ENCODE results near the gene GSTA3. TPM values are rescaled to one million over a fixed set of nuclear protein-coding genes. Genes with fewer than 3 reads are reported as not detected.
"Not testable (repeated sequence)": the region's sequence is repeated elsewhere in the genome, so short reads cannot be mapped to it uniquely, and the experiment has no call there.

The GSTA3 gene
- total RNA-seq, 1 donor from 2014 or later: not detected

GRCh38 chr6:52868240-52868639 lies 41.3 kb downstream of the GSTA3 start:
- intact Hi-C loops (cut with micrococcal nuclease): no loop called here

GRCh38 chr6:52861151-52861550 lies 48.3 kb downstream of the GSTA3 start:
- intact Hi-C loops (cut with micrococcal nuclease): not testable (repeated sequence)

- intact Hi-C loops (cut with micrococcal nuclease): no loop called here
Observed at GRCh38 chr6:52858416-52858815, 51.1 kb downstream of the GSTA3 start.

GRCh38 chr6:52856137-52856536 lies 53.4 kb downstream of the GSTA3 start:
- intact Hi-C loops (cut with micrococcal nuclease): not testable (repeated sequence)

- intact Hi-C loops (cut with micrococcal nuclease): no loop called here
Observed at GRCh38 chr6:52849137-52849536, 60.4 kb downstream of the GSTA3 start.

Other genes with a start within 250 kb of the GSTA3 start
- 13.9 and 14.4 TPM in 2 replicates for gene TMEM14A, start 238.6 kb downstream of the GSTA3 start, total RNA-seq
- not detected in 2 replicates for gene GSTA2, start 146.2 kb downstream of the GSTA3 start, total RNA-seq
- gene GSTA1, start 105.9 kb downstream of the GSTA3 start, total RNA-seq: not detected in 2 replicates
- gene GSTA5, start 68.9 kb downstream of the GSTA3 start, total RNA-seq: not detected in 2 replicates
- gene GSTA4, start 85.6 kb upstream of the GSTA3 start, total RNA-seq: 3.7 and 4.8 TPM in 2 replicates
- gene CILK1, start 152.1 kb upstream of the GSTA3 start, total RNA-seq: 9.5 and 10.4 TPM in 2 replicates
- 72.5 and 73.2 TPM in 2 replicates for gene FBXO9, start 155.7 kb upstream of the GSTA3 start, total RNA-seq
- gene GCM1, start 239.1 kb upstream of the GSTA3 start, total RNA-seq: 0.10 TPM in 1 of 2 replicates, not detected in the other

All from T-helper 1 cell treated with Interleukin-12 subunit alpha and Interleukin-12 subunit beta and Interleukin-4 antibody, amounts not matched to agents 30 ng/mL and 1 ng/mL, for 36 hours (primary cell).